ENCODE results near the gene WSCD1.

Gene WSCD1

GRCh38 chr17:6069539-6070429 is at the start of gene WSCD1:
TSS of gene WSCD1 (plus strand) at chr17:6070379. CDS start at chr17:6080659, 10,280 bp downstream.
- no peak for DNase-seq

DNA sequence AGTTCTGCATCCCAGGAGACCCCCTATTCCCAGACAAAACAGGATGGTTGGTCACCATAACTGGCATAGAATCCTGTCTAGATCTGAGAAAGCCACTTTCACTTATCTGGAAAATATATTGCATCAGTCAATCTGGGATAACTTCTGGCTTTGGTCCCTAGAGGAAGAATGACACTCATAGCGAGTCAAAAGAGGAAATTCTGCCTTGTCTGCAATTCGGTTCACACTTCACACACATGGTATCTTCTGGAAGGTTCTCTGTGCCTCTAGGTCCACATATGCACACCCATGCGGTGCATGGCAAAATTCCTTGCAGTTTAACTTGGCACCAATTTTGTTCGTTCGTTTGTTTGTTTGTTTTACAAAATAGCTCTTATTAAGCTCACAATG is 49.2 kb upstream of the WSCD1 start:
- no peak for DNase-seq

DNA sequence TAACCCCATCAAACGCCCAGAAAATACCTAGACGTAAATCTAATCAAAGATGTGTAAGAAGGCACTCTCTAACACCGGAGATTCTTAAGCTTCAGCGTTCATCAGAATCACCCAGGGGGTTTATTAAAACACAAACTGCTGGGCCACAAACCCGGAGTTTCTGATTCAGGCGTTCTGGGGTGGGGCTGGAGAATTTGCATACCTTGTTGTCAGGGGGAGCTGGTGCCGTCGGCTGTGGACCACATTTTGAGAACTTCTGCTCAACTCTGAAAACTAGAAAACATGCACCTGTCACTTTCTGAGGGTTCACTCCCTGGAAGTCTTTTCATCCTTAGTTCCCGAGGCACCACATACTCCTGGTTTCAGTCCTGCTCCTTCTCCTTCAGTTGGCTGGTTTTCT is 48.6 kb upstream of the WSCD1 start:
- no peak for DNase-seq

- no peak for DNase-seq
Observed at GRCh38 chr17:6023036-6023831, 46.9 kb upstream of the WSCD1 start.

- DNase-seq = no peak
Observed at GRCh38 chr17:6024576-6024975, 45.6 kb upstream of the WSCD1 start.

DNA sequence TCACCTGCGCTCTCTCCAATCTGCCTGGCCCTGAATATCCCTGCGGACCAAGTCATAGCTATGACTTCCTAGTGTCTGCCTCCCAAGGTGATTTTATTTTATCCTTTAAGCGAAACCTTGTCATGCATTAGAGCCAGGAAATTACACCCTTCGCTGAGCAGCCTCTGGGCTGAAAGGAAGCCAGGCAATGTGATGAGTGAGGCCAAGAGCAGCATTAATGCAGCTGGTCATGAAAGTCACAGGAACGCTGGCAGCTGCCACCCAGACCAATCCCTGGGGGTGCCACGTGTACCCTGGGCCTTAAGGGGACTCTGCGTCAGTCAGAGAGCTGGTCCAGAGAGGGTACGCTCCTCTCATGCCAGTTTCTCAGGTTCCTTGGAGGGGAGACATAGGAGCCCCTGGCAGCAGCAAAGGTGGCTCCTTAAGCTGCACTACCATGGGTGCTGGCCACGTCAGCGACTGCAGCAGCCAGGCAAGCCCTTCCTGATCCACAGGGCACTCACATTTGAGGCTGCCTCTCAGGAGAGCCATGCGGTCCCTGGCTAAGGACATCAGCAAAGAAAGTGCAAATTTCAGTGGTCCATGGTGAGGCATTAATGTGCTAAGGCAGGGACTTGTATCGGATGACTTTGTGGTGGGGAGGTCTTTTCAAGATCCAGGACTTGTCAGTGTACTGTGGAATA is 42.7 kb upstream of the WSCD1 start:
- no peak for DNase-seq

DNA sequence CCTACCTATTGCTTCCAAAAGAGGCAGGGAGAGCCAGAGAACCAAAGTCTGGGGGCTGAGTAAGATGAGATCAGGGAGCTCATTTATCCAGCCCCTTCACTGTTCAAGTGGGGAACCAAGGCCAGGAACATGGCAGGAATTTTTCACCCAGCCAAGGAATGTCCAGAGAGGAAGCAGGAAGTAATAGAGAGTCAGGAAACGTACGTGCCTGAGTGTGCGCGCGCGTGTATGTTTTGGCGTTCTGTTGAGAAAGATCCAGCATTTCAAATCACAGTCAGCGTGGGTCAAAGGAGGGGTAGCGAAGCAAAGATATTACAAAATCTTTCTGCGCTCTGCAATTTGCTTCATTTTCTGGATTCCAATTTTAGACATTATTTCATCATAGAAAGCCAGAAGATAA is 41.9 kb upstream of the WSCD1 start:
- no peak for DNase-seq

DNA sequence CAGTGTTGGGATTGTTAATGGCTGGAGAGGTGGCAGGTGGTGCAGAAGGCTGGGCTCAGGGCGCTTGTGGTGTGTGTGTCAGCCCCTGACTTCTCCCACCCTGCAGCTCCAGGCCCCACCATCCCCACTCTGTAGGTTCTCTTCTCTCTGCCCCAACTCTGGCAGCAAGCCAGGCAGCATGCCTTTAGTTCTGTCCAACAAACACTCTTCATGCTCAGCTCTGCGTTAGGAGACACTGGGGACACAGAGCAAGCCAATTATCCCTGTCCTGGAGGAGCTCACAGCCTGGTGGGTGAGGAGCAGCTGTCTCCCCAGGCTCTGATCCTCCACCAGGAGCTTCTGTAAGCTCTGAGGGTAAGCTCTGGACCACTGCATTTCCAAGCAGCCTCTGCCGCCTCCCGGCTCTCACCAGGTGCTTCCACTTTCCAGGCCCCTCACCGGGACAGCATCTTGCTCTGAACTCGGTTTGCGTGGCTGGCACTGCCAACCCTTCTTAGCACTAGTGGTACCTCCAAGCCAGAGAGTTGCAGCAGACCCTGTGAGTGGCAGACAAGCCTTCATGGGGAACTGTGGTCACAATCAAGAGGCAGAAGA is 34.3 kb upstream of the WSCD1 start:
- no peak for DNase-seq

DNA sequence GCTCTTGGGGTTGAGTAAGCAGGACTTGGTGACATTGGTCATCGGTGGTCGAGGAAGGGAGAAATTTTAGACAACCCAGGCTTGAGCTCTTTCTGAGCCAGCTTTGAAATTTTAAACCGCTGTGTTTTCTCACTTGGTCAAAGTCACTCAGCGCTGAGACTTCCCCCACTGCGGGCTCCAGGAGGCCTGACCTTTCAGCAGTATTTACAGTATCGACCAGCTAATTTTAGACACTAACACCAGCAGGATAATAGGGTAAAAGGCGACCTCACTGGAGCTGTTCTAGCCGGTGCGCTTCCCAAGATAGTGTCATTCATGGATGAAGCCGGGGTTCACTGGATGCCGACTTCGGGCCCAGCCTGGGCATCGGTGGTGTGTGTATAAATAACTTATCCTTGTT is 29.7 kb upstream of the WSCD1 start:
- DNase-seq = no peak

- DNase-seq = no peak
Observed at GRCh38 chr17:6041246-6041645, 28.9 kb upstream of the WSCD1 start.

DNA sequence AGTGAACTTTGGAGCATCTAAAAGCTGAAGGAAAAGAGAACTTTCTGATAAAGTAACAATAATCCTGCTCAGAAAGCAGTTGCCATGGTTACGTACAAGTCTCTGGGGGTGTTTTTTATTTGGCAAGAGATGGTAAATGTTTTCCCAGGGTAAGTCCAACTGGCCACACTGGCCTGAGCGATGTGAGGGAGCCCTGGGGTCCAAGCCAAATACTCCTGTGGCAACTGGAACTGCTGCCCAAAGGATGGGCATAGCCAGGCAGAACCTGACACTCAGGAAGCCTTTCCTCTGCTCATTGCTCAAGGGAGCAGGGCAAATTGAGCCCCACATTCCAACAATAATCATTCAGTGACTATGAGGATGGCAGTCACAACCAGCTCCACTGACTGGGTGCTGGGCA is 26.8 kb upstream of the WSCD1 start:
- DNase-seq = no peak

DNA sequence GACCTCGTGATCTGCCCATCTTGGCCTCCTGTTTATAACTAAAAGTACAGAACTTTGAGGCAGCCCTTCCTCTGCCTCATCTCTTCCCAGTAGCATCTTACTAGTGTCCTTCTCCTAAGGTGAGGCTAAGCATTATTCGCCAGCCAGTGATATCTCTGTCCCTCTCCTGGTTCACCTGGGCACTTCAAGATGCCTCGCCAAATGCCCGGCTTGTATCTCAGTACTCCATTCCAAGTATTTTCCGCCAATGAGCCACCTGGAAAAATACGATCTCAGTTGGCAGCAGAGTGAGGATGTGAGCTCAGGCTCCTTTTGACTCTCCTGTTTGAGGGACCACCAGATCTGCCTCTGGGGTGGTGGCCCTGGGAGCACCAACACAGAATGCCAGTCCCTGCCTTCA is 25.9 kb upstream of the WSCD1 start:
- DNase-seq = no peak

- DNase-seq = no peak
Observed at GRCh38 chr17:6045621-6046357, 24.4 kb upstream of the WSCD1 start.

DNA sequence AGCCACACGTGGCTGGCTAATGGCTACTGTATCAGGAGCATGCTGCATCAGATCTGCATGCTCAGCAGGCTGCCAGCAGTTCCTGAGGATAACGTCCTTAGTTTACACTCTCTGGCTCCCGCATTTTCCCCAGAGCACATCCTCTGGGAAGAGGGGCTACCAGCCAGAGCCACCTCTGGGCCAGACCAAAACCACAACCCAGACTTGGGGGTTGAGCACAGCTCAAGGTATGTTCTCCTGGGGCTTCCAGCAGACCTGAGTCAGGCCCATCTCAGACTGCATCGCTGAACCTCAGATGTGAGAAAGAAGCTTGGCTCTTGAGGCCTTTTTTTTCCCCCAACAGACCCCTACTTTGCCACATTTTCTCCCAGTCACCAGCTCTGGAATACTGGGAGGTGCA is 23.7 kb upstream of the WSCD1 start:
- DNase-seq = no peak

DNA sequence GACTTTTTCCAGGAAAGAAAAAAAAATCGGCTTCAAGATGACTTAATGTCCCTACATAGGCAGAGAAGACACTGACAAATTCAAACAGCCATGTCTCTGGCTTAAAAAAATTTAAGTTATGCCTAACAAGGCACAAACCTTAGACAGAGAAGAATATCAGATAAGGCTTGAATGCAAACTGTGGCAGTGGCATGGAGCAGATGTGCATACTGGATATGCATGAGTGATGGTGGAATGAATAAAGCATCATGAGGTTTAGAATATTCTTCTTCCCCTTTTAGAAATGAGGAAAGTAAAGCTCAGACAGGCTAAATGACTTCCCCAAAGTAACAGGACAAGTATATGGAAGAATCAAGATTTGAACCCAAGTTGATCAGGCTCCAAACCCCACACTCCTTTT is 23.2 kb upstream of the WSCD1 start:
- no peak for DNase-seq

DNA sequence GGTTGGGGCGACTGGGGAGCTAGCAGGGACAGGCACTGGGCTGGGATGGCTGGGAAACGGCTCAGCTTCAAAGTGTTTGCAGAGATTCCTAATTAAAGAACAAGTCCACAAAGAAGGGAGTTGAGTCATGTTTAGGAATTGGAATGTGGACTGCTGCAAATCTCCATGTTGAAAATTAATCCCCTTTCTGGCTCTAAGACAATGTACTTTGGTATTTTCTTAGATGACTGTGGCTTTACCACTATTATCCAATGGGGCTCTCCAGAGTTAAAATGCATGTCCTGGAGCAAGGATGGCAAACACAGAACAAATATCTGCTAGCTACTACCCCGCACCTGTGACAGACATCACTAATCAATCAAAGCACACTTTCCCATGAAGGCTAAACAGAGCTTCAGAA is 22.2 kb upstream of the WSCD1 start:
- DNase-seq = no peak

GRCh38 chr17:6048486-6048885 is 21.7 kb upstream of the WSCD1 start:
- no peak for DNase-seq

DNA sequence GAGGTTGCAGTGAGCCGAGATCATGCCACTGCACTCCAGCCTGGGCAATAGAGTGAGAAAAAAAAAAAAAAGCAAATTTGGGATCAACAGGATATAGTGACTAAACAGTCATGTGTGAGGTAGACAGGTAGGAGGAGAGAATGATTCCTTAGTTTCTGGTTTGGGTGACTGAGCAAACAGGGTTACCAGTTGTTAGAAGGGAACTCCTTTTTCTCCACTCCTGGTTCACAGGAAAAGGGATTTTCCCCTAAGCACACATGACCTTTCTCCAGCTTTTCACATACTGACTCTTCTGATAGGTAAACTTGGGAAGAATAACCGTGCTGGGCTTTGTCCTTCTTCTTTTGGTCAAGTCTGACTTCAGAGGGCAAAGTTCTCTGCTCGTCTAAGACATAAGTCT is 17.3 kb upstream of the WSCD1 start:
- no peak for DNase-seq

DNA sequence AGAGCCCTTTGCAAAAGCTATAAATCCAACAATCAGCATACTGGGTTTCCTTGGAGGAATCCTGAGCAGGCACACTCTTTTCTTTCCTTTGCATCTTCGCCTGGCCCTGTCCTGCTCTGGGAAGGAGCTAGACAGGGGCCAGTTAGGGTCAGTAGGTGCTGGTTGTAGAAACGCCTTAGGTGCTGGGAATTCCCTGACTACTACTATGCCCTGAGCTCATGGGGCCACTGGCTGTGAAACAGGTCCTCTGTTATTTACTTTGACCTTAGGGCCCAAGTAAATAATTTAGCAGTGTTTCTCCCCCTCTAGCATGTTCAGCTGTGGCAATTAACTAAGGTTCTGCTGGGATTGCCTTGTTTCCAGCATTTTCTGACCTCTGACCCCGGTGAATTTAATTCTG is 15.8 kb upstream of the WSCD1 start:
- DNase-seq = no peak

DNA sequence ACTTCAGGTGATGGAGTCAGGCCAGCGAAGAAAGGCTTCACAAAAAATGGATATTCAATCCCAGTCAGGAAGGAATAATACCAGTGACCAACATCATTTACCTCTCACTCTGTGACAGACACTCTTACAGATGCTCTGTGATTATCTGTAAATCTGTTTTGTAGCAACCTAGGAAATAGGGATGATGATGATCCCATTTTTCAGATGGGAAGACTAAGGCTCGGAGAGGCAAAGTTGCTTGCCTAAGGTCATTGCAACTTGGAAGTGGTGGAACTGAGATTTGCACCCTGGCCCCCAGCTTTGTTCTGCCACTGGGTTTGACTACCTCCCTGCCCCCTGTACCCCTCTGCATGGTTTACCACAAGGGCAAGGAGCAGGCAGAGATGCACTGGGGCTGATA is 14.1 kb upstream of the WSCD1 start:
- no peak for DNase-seq

GRCh38 chr17:6057562-6057961 is 12.6 kb upstream of the WSCD1 start:
- DNase-seq = no peak

- DNase-seq = no peak
Observed at GRCh38 chr17:6059406-6059805, 10.8 kb upstream of the WSCD1 start.

GRCh38 chr17:6061290-6061689 is 8.9 kb upstream of the WSCD1 start:
- no peak for DNase-seq
